GM18511 (cell line): ENCODE results near the gene ILK.
A peak's percentile ranks its signal among the peaks of the same experiment; 100 is the strongest.

Experiments
- ATAC-seq: cut with Tn5 transposase; IDR thresholded peaks from one replicate; pipeline ENCODE4 v1.9.1; 2021; ENCODE audit warnings: mild to moderate bottlenecking, moderate library complexity; ENCODE audit not compliant: unreplicated experiment

The ILK gene

DNA sequence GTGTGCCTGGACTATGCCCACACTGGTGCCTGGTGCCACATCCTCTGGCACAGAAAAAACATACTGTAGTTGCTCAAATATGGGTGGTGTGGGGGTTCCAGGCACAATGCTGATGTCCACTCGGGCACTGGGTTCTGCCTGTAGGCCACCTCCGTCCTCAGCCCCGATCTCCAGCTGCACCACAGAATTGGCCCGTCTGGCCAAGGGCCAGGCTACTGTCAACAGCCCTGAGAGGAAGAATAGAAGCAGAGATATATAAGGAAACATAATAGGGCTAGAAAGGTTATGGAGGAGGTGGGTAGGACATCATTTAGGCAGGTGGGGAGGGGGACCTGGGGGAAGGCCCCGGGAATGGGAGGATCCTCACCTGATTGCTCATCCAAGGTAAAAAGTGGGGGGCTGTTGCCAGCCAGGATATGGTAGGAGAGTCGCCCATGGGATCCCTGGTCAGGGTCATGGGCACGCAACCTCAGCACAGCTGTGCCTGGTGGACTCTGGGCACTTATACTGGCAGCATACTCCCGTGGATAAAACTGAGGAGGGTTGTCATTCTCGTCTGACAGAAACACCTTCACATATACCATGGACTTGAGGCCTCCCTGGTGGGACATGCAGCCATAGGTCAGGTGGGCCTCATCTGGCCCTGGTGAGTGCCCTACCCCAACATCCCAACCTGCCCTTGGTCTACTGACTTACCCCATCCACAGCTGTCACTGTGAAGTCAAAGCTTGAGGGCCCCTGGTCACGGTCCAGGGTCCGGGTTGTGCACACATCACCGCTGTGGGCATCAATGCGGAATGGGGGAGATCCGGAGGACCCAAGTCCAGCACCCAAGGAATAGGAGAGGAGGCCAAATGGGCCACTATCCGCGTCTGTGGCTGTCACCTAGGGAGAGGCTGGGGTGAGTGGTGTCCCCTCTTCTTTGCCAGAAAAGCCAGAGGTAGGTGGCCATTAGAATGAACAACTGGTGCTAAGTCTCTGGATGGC lies 30.1 kb downstream of the ILK start:
- no peak for ATAC-seq

DNA sequence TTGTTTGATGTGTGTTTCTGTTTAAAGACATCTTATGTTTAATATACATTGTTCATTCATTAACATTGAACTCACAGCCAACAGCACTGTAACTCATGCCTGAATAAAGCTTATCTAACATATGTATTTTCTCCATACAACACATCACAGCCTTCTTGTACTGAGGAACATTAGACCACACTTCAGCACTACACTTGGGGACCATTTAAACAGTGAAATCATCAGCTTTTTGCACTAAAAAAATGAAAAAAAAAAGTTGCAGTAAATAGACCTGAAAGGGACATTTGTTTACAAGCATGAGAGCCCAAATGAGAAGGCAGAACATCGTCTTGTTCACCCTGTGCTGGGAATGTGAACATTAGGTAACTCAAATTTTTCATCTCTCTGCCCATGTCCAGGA lies 31.0 kb downstream of the ILK start:
- ATAC-seq, result no peak

DNA sequence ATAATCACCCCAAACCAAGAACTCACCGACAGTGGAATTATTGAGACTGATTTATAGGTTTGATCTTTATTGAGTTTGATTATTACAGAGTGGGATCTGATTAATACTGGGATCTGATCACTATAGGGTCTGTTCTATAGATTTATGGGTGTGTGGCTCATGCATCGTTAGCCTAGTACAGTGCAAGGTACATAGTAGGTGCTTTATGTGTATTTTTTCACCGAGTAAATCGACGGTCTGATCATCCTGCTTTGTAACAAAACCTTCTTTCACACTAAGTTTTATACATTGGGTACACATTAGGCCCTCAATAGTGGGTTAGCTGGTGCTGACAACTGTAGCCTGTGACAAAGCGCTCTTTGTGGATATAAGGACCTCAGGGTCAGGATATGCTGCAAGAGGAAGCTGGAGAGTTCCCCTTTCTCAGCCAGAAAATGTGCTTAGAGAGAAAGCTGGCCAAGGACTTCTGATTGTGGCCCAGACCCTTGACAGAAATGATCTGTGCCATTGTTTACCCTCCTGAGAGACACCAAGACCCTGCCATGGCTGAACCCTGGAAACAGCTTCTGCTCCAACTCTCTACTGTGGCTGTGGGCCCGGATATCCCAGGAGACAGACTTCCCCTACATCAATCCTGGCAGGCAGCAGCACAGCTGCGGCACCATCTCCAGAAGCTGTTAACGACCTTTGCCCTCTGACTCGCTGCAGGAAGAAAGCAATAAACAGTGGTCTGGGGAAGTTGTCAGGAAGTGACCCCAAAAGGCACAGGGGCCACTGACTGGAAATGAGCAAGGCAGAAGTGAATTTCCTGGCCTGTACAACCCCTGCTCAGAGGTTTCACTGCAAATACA lies 31.7 kb downstream of the ILK start:
- no peak for ATAC-seq

DNA sequence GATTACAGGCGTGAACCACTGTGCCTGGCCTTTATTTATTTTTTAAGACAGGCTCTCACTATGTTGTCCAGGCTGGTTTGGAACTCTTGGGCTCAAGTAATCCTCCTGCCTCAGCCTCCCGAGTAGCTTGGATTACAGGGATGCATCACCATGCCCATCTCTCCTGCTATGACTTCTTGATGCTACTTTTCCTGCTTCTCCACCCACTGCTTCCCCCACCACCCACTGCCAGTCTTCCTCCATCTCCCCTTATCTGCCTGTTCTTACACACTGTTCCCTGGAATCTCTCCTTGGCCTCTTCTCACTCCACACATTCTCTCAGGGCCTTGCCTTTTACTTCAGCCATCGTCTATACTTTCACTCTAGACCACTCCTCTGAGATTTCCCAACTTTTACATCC lies 32.9 kb downstream of the ILK start:
- no peak for ATAC-seq

DNA sequence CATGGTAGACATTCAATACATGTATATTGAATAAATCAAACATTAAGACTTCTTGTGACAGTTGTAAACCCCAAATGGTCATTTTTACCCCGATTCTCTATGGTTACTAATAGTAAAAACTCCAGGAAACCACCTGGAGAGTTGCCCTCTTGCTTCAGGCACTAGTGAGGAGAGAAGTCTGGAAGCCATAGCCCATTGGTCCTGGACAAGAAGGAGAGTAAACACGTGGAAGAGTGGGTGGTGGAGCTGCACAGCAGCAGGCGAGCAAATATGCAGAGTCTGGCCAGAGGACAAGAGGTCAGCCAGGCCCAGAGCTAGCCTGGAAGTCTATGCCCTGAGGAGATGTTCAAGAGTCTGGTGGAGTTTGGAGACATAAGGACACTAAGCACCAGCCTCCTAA lies 34.3 kb downstream of the ILK start:
- no peak for ATAC-seq

DNA sequence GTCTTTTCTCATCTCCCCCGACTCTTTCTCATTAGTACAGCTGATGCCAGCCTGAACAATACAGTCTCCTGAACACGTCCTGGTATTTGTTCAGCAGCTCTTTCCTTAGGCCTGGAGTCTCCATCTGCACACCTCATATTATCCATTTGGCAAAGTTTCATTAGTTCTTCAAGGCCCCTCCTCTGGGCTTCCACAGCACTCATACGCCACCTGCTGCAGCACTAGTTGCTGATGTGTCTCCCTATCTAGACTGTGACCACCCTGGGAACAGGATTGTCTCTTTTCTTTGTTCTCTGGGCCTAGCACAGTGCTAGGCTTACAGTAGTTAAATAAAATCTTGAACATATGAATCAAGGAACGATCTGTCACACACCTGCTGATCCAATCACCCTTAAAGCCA lies 34.9 kb downstream of the ILK start:
- ATAC-seq, result no peak

DNA sequence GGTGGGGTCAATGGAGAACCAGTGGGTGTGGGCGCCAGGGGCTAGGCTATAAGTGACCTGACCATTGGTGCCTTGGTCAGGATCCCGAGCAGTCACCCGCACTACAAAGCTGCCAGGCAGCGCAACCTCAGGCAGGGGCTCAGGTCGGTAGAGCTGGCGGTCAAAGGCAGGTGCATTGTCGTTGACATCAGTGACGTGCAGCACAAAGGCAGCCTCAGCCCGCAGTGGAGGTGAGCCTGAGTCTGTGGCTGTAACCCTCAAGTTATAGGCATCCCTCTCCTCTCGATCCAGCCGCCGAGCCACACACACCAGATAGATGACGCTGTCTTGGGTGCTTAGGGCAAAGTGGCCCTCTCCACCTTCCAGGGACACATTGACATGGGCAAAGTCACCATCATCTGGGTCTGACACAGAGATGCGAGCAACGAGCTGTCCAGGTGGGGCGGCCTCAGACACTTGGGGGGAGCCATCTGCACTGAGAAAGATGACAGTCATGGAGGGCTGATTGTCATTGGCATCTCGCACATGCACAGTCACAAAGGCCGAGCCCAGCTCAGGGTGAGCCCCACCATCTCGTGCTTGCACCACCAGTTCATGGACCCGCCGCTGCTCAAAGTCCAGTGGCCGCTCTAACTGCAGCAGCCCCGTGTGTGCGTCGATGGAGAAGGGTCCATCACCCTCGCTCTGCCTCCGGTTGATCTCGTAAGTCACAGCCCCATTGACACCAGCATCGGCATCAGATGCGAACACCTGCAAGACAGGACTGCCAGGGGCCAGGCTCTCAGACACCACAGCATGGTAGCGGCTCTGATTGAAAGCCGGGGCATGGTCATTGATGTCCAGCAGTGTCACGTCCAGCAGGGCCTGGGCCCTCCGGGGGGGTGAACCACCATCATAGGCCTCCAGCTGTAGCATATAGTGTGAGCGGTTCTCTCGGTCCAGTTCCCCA lies 36.7 kb downstream of the ILK start:
- no peak for ATAC-seq

DNA sequence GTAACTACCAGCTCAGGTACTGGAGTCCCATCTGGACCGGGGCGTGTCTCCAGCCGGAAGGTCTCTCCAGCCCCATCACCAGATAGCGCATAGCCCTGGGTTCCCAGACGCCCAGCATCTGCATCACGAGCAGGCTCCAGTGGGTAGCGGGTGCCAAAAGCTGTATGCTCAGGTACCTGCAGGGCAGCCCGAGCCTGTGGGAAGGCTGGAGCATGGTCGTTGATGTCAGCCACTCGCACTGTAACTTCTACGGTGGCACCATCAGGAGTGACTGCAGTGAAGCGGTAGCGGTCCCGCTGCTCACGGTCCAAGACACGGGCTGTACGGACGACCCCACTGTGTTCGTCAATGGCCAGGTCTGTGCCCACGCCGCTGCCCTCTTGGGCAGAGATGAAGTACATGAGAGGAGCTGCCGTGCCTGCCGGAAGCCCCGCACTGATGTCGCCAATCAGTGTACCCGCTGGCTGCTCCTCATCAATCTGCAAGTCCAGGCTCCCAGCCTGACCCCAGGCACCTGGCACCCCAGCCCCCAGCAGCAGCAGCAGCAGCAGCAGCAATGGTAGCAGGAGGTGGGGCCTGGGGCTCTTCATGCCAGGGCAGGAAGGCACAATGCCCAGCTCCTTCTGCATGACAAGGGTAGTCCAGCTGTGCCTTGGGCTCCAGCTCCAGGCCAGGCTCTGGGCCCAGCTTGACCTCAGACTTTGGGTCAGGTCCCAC lies 37.6 kb downstream of the ILK start:
- no peak for ATAC-seq

DNA sequence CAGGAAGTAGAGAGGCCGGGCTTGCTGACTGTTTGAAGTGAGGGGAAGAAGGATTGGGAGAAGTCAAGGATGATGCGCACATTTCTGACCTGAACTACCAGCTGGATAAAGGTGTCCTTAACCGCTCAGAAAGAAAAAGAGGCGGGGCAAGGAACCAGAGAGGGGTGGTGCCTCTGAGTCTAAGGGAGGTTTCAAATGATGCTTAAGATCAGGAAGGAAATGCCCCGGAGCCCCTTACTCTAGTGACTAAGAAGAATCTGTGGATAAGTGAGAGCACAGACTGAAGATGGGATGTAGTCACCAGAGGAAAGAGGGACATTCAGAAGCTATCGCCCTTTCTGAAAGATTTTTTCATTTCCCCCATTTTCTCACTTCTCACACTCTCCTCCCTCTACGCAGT lies 39.4 kb downstream of the ILK start:
- ATAC-seq, result no peak

DNA sequence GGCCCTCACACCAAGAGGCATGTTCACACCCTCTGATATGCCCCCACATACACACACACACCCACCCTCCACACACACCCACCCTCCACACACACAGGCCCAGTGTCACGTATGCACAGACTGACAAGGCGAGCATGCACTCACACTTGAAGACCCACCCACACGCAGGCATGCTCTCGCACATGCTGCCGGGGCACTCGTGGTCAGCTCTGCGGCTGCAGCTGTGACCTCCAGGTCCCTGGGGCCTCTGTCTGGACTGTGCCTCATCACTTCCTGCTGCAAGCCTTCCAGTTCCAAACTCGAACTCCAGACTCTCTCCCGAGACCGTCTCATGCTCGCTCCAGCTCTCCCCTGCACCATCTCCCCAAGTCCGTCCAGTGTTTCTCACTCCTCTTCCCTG lies 42.5 kb downstream of the ILK start:
- ATAC-seq, result no peak

DNA sequence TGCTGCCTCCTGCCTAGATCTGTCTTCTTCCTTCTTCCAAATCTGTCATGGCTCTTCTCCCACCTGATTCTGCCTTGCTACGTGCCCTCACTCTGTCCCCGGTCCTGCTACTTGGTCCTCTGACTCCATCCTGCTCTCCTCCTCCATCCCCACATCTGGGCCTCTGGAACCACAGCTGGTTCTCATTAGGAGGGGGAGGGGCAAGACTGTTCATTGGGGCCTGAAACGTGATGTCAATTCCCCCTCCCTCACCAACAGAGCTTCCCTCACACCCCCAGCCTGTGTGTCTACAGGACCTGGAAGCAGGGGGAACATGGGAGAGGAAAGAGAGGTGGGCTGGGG lies 43.0 kb downstream of the ILK start:
- peak; percentile 16 for ATAC-seq

DNA sequence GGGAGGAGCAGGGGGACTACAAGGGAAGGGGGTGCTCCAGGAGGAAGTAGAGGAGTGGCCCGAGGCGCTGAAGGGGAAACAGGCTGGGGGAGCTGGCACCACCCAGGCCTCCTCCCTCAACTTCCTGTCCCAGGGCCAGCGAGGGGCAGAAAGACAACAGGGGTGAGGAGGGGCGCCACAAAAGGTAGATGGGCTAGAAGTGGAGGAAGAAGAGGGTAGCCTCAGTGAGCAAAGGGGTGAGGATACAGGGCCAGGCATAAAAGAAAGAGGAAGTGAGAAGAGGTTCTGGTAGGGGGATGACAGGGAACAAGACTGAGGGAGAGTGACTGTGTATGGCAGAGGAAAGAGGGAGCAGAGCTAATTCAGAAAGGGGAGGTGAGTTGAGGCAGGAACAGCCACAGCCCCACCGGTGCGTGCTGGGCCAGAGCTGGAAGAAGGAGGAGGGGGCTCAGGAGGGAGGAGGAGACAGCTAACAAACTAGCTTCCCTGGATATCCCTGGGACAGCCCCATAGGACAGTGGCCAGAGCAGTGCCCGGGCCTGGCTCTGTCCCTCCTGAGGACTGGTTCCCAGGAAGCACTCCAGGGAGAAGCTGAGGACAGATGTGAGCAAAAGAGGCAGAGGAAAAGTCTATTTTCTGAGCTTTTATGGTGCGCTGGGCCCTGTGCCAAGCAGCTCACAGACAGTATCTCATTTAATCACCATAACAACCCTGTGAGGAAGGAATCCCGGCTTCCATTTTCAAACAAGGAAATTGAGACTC lies 43.5 kb downstream of the ILK start:
- peak; percentile 95 for ATAC-seq

DNA sequence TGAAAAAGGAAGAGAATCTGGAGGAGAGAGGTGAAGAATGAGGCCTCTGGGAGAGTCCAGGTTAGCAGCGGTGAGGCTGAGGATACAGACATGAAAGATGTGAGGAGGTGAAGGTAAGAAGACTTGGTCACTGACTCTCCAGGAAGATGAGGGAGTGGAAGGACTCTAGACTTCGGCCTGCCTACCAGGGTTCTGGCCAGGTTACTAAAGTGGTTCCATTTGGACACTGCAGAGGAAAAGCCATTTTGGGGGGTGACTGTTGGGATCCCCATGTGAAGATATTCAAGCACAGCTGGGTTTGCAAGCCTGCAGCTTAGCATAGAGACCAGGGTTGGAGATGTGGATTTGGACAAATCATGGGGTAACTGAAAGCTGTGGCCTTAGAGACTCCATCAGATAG lies 44.3 kb downstream of the ILK start:
- no peak for ATAC-seq

DNA sequence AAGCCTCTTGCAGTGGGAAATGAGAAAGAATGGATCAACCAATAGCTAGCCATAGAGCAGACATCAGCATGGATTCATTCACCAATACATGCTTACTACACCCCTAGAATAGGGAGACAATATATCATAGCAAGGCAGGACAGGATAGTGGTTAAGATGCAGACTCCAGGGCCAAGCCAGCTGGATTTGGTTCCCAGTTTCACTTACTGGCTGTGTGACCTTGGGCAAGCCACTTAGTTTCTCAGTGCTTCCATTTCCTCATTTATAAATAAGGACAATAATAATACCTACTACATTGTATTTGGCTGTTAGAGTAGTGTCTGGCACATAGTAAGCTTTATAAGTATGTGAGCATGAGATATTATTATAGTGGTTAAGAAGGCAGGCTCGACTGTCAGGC lies 44.9 kb downstream of the ILK start:
- no peak for ATAC-seq

DNA sequence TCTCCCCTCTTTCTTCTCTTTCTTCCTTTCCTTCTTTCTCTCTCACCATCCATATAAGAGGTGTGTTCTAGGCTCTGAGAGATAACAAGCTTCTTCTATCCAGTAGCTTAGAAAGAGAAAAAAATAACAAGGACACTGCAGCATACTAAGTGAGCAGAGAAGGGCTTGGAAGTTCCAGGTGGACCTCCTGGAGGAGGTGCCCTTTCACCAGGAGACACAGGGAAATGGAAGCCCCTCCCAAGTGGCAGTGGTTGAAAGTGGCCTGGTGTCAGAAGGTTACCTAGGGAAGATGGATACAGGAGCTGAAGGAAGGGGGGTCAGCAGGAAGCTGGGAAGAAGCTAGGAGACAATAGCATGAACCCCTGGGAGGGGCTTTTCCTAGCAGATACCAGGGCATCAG lies 46.5 kb downstream of the ILK start:
- ATAC-seq, result no peak

DNA sequence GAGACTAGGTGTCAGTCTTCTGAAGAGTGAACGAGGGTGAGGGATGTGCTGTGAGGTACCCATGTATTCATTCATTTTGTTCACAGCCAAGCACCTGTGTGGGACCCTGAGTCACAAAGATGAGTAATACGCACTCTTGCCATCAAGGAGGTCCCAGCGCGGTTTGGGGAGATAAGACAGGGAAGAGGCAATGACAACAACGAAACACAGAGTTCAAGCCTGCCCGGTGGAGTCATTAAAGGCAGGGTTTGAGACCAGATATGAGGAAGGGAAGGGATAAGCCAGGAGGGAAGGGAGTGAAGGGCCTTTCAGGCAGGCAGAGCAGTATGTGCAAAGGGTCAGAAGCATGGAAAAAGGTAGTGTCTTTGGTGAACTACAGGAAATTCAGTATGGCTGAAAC lies 47.4 kb downstream of the ILK start:
- ATAC-seq, result no peak

DNA sequence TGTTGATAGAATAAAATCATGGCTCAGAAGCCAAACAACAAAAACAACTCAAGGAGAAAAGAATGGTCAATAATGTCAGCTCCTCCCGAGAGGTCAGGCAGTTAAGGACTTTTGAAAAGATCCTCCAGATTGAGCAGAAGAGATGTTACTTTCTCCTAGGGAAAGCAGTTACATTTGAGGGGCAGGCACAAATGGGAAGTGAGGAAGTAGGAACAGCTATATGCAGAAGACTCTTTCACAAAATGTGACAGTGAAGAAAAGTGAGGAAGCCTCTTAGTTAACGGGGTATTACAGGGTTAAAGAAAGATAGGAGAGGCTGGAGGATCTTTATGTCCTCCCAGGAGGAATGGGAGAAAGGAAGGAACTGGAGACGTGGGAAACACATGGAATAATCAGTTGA lies 48.6 kb downstream of the ILK start:
- ATAC-seq, result no peak

DNA sequence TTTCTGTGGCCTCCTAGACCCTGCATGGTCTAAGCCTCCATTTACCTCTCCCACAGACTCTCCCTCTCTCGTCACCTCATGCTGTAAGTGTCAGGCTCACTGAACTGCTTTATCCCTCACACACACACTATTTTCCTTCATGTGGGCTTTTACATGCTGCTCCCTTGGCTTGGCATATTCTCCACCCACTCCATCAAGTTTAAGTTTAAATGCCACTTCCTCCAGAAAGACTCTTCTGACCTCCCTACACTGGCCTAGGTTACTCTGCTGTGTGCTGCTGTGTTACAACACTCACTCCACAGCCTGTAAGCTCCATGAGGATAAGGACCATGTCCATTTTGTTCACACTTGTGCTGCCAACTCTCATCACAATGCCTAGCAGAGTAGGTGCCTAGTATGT lies 49.5 kb downstream of the ILK start:
- no peak for ATAC-seq

DNA sequence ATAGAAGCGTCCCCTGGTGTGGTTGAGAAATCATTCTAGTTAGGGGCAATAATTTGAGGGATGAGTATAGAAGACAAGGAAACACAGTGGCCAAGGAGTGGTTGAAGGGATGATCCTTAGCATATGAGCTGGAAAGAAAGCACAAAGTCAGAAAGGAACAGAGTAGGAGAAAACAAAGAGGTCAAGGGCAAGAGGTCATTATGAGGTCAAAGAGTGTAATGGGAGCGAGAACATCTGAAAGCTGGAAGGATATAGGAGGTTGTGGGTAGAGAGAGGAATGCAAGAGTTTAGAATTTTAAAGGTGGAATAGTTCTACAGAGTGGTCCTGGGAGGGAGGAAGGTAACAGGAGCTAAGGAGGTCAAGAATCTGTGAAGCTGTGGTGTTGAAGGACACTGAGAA lies 50.1 kb downstream of the ILK start:
- ATAC-seq, result no peak
